ENCODE data around the gene HOXB5. TPM values are rescaled to one million over a fixed set of nuclear protein-coding genes. Genes with fewer than 3 reads are reported as not detected.

The HOXB5 gene
- total and polyA plus RNA-seq, 10 of the 15 experiments (the other 5 are each of a cell fraction or from before 2014, with no cell fraction given) = not detected

GRCh38 chr17:48542114-48542656 is 51.4 kb downstream of the HOXB5 start (continued):
- TF ChIP-seq LARP7 (IDR thresholded peaks at IDR 0.05) (peak; percentile 8; the same call in 1 of the 2 replicates), MLLT1 (IDR thresholded peaks at IDR 0.05) (peak; percentile 98), RELB (IDR thresholded peaks at IDR 0.05; ENCODE audit: low read depth) (no peak)

- FAIRE-seq (no peak), ATAC-seq (peak; percentile 40), DNase-seq (ENCODE audit: low read depth, low spot score) (no peak)
- intact Hi-C loops (cut with micrococcal nuclease; ENCODE audit: unreplicated experiment) = loop anchor here (2.0 to 5.0 kb wide), 2 partner anchors 31 to 49 kb away; no protein-coding TSS in a partner anchor
- ChIA-PET SMC1A (ENCODE audit: uncharacterized antibody, unreplicated experiment) (interaction anchor here (0.7 to 2.8 kb wide), 9 partner anchors 8 to 189 kb away, joined by 3 to 13 read pairs (median 3); no protein-coding TSS in a partner anchor), RAD21 (ENCODE audit: unreplicated experiment) (interaction anchor here (0.7 to 3.3 kb wide), 7 partner anchors 31 to 194 kb away, joined by 3 to 18 read pairs (median 4); no protein-coding TSS in a partner anchor), CTCF (interaction anchor here (0.6 to 2.8 kb wide), 6 partner anchors 16 to 279 kb away, joined by 3 to 12 read pairs (median 4); no protein-coding TSS in a partner anchor), POLR2A (interaction anchor here (0.7 to 2.0 kb wide), 6 partner anchors 31 to 180 kb away, joined by 3 to 4 read pairs (median 3); no protein-coding TSS in a partner anchor)
- peak overlapping the region; percentile 81; the same call in 1 of the 2 replicates for H3K4me3 ChIP-seq
- H3K4me2 ChIP-seq (ENCODE audit: control insufficient read depth, insufficient read depth) = peak overlapping the region; percentile 40
- WGBS (ENCODE audit: insufficient coverage, insufficient replicate concordance, low lambda C conversion rate, missing lambda C conversion rate) = 23% methylated on average over 22 of the region's 36 CpGs
- peaks cover 12% of the 10 kb centered on the region for H3K79me2 ChIP-seq (ENCODE audit: control insufficient read depth, insufficient read depth, low read length)
- no TSS peak for BruUV-seq (replicated peaks)
- H3K27ac ChIP-seq (ENCODE audit: control insufficient read depth, insufficient read depth) = peak overlapping the region; percentile 49
- H3K27me3 ChIP-seq (replicated peaks in 1 of 2; ENCODE audit: control insufficient read depth in 2 of 2, insufficient read depth in 2 of 2, low read length in 1 of 2) = peaks cover 0 to 4% of the 10 kb centered on the region in 2 experiments; a peak in 1 of 4 replicates
- in situ Hi-C loops (cut with MboI) = no loop called here
- H2AFZ ChIP-seq (ENCODE audit: control insufficient read depth, low read depth, low read length) = peak overlapping the region; percentile 66
- H4K20me1 ChIP-seq (ENCODE audit: control insufficient read depth, insufficient read depth) = no peaks in the 10 kb centered on the region
- H3K9me3 ChIP-seq (replicated peaks; ENCODE audit: control insufficient read depth, insufficient read depth, low read length) = no peaks in the 10 kb centered on the region
- peaks cover 7% of the 10 kb centered on the region for H3K4me1 ChIP-seq (ENCODE audit: control insufficient read depth, insufficient read depth, low read length)
- H3K9ac ChIP-seq (ENCODE audit: control insufficient read depth, insufficient read depth, low read length) = peak overlapping the region; percentile 77
- no peaks in the 10 kb centered on the region for H3K36me3 ChIP-seq (ENCODE audit: control insufficient read depth in 2 of 2, insufficient read depth in 2 of 2, low read length in 1 of 2)
- TF ChIP-seq RELB (IDR thresholded peaks at IDR 0.05; ENCODE audit: low read depth) = peak; percentile 48
- TF ChIP-seq, protein P1, sequence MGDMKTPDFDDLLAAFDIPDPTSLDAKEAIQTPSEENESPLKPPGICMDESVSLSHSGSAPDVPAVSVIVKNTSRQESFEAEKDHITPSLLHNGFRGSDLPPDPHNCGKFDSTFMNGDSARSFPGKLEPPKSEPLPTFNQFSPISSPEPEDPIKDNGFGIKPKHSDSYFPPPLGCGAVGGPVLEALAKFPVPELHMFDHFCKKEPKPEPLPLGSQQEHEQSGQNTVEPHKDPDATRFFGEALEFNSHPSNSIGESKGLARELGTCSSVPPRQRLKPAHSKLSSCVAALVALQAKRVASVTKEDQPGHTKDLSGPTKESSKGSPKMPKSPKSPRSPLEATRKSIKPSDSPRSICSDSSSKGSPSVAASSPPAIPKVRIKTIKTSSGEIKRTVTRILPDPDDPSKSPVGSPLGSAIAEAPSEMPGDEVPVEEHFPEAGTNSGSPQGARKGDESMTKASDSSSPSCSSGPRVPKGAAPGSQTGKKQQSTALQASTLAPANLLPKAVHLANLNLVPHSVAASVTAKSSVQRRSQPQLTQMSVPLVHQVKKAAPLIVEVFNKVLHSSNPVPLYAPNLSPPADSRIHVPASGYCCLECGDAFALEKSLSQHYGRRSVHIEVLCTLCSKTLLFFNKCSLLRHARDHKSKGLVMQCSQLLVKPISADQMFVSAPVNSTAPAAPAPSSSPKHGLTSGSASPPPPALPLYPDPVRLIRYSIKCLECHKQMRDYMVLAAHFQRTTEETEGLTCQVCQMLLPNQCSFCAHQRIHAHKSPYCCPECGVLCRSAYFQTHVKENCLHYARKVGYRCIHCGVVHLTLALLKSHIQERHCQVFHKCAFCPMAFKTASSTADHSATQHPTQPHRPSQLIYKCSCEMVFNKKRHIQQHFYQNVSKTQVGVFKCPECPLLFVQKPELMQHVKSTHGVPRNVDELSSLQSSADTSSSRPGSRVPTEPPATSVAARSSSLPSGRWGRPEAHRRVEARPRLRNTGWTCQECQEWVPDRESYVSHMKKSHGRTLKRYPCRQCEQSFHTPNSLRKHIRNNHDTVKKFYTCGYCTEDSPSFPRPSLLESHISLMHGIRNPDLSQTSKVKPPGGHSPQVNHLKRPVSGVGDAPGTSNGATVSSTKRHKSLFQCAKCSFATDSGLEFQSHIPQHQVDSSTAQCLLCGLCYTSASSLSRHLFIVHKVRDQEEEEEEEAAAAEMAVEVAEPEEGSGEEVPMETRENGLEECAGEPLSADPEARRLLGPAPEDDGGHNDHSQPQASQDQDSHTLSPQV (IDR thresholded peaks at IDR 0.05) = no peak
- peak; percentile 67 to 69 for TF ChIP-seq IKZF2 (IDR thresholded peaks at IDR 0.05)
- TF ChIP-seq DPF2 (IDR thresholded peaks at IDR 0.05) = 0 out of 2 replicates have a peak, but pooled peaks have one; percentile 0
- peak; percentile 73 for TF ChIP-seq IKZF1 (conservative IDR thresholded peaks at IDR 0.05)
- TF ChIP-seq SMARCA5 (IDR thresholded peaks at IDR 0.05) = no peak
- TF ChIP-seq SREBF1 (IDR thresholded peaks at IDR 0.05; ENCODE audit: low read length) = no peak
- peak; percentile 93 for TF ChIP-seq YY1 (IDR thresholded peaks at IDR 0.05; ENCODE audit: low read depth, low read length)
- 0 out of 2 replicates have a peak, but pooled peaks have one; percentile 34 for TF ChIP-seq POLR2A (IDR thresholded peaks at IDR 0.05; ENCODE audit: low read depth, low read length)
Observed at GRCh38 chr17:48541577-48542113, 51.9 kb downstream of the HOXB5 start.

Data from GM12878 (cell line).